ENCODE measurements around the gene LAMC1. TPM values are rescaled to one million over a fixed set of nuclear protein-coding genes. Genes with fewer than 3 reads are reported as not detected.

LAMC1 gene
- total and polyA plus RNA-seq, 10 of the 15 experiments (the other 5 are each of a cell fraction or from before 2014, with no cell fraction given) = 4.6 to 51.4 (median 25.6) TPM

DNA sequence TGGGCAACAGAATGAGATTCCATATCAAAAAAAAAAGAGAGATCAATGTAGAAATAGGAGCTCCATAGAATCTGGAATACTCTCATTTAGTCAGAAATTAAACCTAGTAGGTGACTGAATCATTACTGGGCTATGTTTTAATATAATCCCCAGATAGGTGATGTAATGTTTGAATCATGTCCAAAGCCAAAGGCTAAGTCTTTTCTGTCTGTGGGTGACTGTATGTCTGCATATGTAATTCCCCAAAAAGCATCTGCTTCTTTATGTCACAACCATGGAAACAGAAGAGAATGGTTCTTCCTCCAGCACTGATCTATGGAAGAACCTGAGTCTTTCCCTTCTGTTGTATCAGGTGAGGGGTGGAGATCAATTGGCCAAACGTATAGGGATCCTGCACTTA is 168.6 kb downstream of the LAMC1 start:
- ChIA-PET POLR2A (interaction anchor here (1.5 kb wide), 1 partner anchor 13 kb away, joined by 3 read pairs; no protein-coding TSS in a partner anchor), SMC1A (ENCODE audit: uncharacterized antibody, unreplicated experiment) (interaction anchor here (1.2 to 1.3 kb wide), 2 partner anchors 12 to 36 kb away, joined by 3 to 4 read pairs; no protein-coding TSS in a partner anchor), RAD21 (ENCODE audit: unreplicated experiment) (interaction anchor here (1.5 kb wide), 1 partner anchor 11 kb away, joined by 3 read pairs; no protein-coding TSS in a partner anchor), CTCF (interaction anchor here (0.6 to 1.0 kb wide), 3 partner anchors 8 to 141 kb away, joined by 3 read pairs; no protein-coding TSS in a partner anchor)
- FAIRE-seq (no peak), DNase-seq (ENCODE audit: low read depth, low spot score) (no peak), ATAC-seq (no peak)
- H3K4me2 ChIP-seq (ENCODE audit: control insufficient read depth, insufficient read depth) = no peak overlapping the region
- H3K9ac ChIP-seq (ENCODE audit: control insufficient read depth, insufficient read depth, low read length) = no peak overlapping the region
- peaks cover 12% of the 10 kb centered on the region for H3K4me1 ChIP-seq (ENCODE audit: control insufficient read depth, insufficient read depth, low read length)
- intact Hi-C loops (cut with micrococcal nuclease; ENCODE audit: unreplicated experiment) (no loop called here), in situ Hi-C loops (cut with MboI) (no loop called here)
- H3K27me3 ChIP-seq (replicated peaks in 1 of 2; ENCODE audit: control insufficient read depth in 2 of 2, insufficient read depth in 2 of 2, low read length in 1 of 2) = no peaks in the 10 kb centered on the region
- H3K4me3 ChIP-seq = no peak overlapping the region
- no peaks in the 10 kb centered on the region for H3K36me3 ChIP-seq (ENCODE audit: control insufficient read depth in 2 of 2, insufficient read depth in 2 of 2, low read length in 1 of 2)
- no peaks in the 10 kb centered on the region for H3K9me3 ChIP-seq (replicated peaks; ENCODE audit: control insufficient read depth, insufficient read depth, low read length)
- no peaks in the 10 kb centered on the region for H4K20me1 ChIP-seq (ENCODE audit: control insufficient read depth, insufficient read depth)
- WGBS (ENCODE audit: insufficient coverage, insufficient replicate concordance, low lambda C conversion rate, missing lambda C conversion rate) = 28% methylated on average over 1 of the region's 1 CpG
- BruUV-seq (replicated peaks) = no TSS peak
- no peaks in the 10 kb centered on the region for H3K79me2 ChIP-seq (ENCODE audit: control insufficient read depth, insufficient read depth, low read length)
- no peak overlapping the region for H2AFZ ChIP-seq (ENCODE audit: control insufficient read depth, low read depth, low read length)
- no peak overlapping the region for H3K27ac ChIP-seq (ENCODE audit: control insufficient read depth, insufficient read depth)
- TF ChIP-seq RAD21 (IDR thresholded peaks at IDR 0.05; ENCODE audit: insufficient read depth, low read depth, low read length) (no peak), RFX5 (IDR thresholded peaks at IDR 0.05; ENCODE audit: low read depth, low read length) (no peak), MTA3 (IDR thresholded peaks at IDR 0.05; ENCODE audit: borderline replicate concordance, low read length) (no peak), HCFC1 (IDR thresholded peaks at IDR 0.05; ENCODE audit: low read length) (no peak), EP300 (IDR thresholded peaks at IDR 0.05; ENCODE audit: borderline replicate concordance in 1 of 2, control insufficient read depth in 1 of 2, low read depth in 2 of 2, low read length in 2 of 2) (no peak), MYC (IDR thresholded peaks at IDR 0.05; ENCODE audit: insufficient read depth, insufficient read length, insufficient replicate concordance, low read length, severe bottlenecking) (no peak), KLF5 (IDR thresholded peaks at IDR 0.05; ENCODE audit: partially characterized antibody) (no peak), CUX1 (IDR thresholded peaks at IDR 0.05; ENCODE audit: insufficient replicate concordance, low read depth, low read length) (no peak), ZNF207 (IDR thresholded peaks at IDR 0.05; ENCODE audit: borderline replicate concordance) (no peak), MYB (IDR thresholded peaks at IDR 0.05; ENCODE audit: borderline replicate concordance, low read depth, low read length) (no peak), CBX3 (IDR thresholded peaks at IDR 0.05; ENCODE audit: borderline replicate concordance, low read depth) (no peak), ZZZ3 (IDR thresholded peaks at IDR 0.05; ENCODE audit: control insufficient read depth, insufficient read length, low read depth) (no peak), BCL3 (IDR thresholded peaks at IDR 0.05; ENCODE audit: borderline replicate concordance, insufficient read depth, low read depth, low read length, poor library complexity, severe bottlenecking) (no peak), TARDBP (IDR thresholded peaks at IDR 0.05; ENCODE audit: borderline replicate concordance) (no peak), YBX1 (IDR thresholded peaks at IDR 0.05) (no peak), BMI1 (IDR thresholded peaks at IDR 0.05; ENCODE audit: borderline replicate concordance) (no peak)
- TF ChIP-seq, protein P1, sequence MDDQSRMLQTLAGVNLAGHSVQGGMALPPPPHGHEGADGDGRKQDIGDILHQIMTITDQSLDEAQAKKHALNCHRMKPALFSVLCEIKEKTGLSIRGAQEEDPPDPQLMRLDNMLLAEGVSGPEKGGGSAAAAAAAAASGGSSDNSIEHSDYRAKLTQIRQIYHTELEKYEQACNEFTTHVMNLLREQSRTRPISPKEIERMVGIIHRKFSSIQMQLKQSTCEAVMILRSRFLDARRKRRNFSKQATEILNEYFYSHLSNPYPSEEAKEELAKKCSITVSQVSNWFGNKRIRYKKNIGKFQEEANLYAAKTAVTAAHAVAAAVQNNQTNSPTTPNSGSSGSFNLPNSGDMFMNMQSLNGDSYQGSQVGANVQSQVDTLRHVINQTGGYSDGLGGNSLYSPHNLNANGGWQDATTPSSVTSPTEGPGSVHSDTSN (IDR thresholded peaks at IDR 0.05; ENCODE audit: insufficient replicate concordance, low read depth, low read length) = no peak
